ENCODE results near the gene MAD1L1. TPM values are rescaled to one million over a fixed set of nuclear protein-coding genes. Genes with fewer than 3 reads are reported as not detected.

The MAD1L1 gene
- total RNA-seq, 2 donors from 2014 or later, result 34.2 to 53.5 TPM

DNA sequence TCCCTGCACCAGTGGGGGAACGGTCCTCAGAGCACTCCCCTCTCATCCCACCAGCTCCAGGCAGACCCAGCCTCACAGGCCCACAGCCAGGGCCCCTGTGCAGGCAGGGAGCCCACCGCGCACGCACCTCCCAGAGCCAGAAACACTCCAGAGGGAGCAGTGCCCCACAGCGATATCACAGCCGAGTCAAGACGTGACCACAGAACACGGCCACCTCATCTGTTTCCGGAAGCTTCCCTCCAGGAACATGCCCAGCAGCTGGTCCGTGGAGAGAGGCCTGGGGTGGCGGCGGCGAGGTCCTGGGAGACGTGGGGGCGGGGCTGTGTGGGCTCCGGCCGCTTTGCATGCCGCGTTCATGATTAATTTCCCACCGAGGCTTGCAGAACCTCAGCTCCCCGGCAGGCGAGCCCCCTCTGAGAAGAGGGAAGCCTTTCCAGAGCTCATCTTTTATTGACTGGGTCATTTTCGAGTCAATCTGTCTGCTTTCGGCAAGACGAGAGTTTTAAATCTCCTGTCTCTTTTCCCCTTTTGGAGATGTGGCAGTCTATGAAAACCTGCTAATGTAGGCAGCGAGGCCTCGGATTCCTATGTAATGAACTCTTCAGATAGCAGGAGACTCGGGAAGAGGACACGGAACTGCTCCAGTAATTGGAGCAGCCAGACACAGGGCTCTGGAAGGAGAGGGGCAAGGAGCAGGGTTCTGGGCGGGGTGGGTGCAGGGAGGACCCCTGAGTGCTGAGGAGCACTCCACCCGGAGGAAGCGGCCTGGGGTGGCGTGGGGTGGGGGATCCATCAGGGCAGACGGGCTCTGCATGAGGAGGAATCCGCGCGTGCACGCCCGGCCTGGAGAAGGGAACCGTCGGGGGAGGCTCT is 319.9 kb downstream of the MAD1L1 start:
- DNase-seq (ENCODE audit: low spot score in 2 of 2), result no peak
- peak overlapping the region in 1 of 2 donors; percentile 82 for H3K27ac Mint-ChIP-seq
- H3K9me3 Mint-ChIP-seq, result no peaks in the 10 kb centered on the region
- no peak for ATAC-seq
- no peaks in the 10 kb centered on the region for H3K36me3 Mint-ChIP-seq

DNA sequence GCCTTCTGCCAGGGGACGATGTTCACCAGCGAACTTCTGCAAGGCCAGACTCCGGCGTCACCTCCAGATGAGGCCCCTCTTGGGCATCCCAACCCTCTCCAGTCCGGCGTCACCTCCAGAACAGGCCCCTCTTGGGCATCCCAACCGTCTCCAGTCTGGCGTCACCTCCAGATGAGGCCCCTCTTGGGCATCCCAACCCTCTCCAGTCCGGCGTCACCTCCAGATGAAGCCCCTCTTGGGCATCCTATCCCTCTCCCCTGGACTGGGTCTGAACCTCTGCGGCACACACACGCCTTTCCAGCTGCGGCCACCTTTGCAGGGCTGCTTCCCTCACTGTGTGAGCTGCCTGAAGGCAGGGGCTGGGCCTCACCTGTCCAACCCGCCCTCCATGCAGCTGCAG is 321.2 kb downstream of the MAD1L1 start:
- H3K9me3 Mint-ChIP-seq, result no peaks in the 10 kb centered on the region
- DNase-seq (ENCODE audit: low spot score in 2 of 2) (no peak), ATAC-seq (no peak)
- H3K36me3 Mint-ChIP-seq, result no peaks in the 10 kb centered on the region
- H3K27ac Mint-ChIP-seq, result no peak overlapping the region

DNA sequence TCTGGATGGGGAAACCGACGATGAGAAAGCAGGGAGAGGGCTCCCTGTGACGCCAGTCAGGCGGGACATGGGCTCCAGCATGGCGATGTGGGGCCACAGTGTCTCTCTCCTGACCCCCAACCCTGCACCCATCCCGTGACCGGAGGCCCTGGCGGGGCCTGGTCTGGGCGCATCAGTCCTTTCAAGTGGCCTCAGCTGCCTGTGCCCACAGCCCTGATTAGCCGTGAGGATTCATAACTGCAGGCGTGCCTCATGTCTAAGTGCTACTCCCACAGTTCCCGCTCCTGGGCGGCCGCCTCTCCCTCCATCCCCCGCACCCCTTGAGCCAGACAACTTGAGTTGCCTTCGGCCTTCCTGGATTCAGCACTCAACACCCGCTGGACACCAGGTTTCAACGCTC is 321.9 kb downstream of the MAD1L1 start:
- Mint-ChIP-seq H3K9me3 (no peaks in the 10 kb centered on the region), H3K27ac (peak overlapping the region in 1 of 2 donors; percentile 43), H3K36me3 (no peaks in the 10 kb centered on the region)
- ATAC-seq (no peak), DNase-seq (ENCODE audit: low spot score in 2 of 2) (no peak)

DNA sequence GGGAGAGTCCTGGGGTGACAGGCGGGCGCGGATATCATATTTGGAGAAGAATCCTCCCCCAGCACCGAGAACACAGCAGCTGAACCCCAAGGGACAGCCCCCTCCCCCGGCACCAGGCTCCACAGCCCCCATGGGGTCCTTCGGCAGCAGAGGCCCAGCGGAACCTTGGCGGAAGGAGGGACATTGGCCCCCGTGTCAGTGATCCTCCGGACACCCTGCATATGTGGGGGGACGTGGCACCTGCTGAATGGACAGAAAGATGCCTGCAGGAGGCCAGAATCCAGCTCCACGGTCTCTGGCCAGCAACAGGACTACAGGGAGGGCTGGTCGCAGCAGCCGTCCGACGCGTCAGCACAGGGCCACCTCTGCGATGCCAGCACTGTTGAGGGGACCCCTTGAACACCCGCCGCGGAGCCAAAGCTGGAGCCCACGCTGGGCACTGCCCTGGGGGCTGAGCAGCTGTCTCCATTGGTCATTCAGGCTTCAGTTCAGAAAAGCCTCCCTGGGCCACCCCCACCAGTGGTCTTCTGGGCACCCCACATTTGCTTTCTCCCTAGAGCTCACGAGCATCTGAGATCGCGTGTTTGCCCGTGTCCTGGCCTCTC is 322.6 kb downstream of the MAD1L1 start:
- H3K36me3 Mint-ChIP-seq, result no peaks in the 10 kb centered on the region
- H3K9me3 Mint-ChIP-seq, result no peaks in the 10 kb centered on the region
- no peak for DNase-seq (ENCODE audit: low spot score in 2 of 2)
- no peak for ATAC-seq
- H3K27ac Mint-ChIP-seq, result no peak overlapping the region

DNA sequence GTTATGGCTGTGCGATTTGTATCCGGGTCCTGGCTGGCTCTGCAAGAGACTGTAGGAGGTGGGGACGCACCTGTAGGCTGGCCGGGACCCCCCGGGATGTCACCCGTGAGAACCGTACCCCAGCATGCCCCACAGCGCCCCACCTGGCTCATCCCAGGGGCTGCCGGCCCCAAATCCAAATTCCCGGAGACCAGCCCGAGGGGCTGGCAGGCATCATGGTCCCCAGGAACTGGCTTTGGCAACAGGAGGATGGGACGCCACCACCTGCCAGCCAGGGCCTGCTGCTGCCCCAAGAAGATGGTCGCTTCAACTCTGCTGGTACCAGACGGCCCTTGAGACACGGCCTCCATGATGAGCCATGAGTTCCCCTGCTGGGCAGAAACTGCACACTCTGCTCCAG is 323.3 kb downstream of the MAD1L1 start:
- no peak overlapping the region for H3K27ac Mint-ChIP-seq
- no peaks in the 10 kb centered on the region for H3K36me3 Mint-ChIP-seq
- H3K9me3 Mint-ChIP-seq, result no peaks in the 10 kb centered on the region
- DNase-seq (ENCODE audit: low spot score in 2 of 2), result no peak
- ATAC-seq, result no peak

DNA sequence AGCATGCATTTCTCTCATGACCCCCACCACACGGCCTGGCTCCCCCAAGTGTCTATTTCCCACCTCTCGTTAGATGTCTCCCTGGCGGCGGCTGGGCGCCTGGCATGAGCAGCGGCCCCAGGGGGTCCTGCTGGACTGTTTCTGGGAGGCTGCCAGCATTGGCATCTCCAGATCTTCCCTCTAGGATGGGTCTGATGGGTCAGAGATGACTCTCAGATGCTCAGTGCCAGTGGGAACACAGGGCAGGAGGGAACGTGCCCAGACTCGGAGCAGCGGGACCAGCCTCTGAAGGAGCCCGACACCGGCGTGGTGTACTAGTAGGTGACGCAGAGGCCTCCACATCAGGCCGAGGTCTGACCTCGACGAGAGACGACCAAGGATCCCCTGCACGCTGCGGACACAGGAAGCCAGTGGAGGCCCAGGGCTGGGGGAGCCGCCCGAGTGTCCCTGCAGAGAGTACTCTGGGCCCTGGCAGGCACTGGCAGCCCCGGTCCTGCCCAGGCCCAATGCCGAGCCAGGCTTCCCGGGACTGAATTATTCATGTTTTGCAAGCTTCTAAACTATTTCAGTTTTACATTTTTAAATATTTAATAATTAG is 323.8 kb downstream of the MAD1L1 start:
- no peaks in the 10 kb centered on the region for H3K36me3 Mint-ChIP-seq
- H3K9me3 Mint-ChIP-seq, result no peaks in the 10 kb centered on the region
- no peak overlapping the region for H3K27ac Mint-ChIP-seq
- DNase-seq (ENCODE audit: low spot score in 2 of 2) (no peak), ATAC-seq (no peak)

DNA sequence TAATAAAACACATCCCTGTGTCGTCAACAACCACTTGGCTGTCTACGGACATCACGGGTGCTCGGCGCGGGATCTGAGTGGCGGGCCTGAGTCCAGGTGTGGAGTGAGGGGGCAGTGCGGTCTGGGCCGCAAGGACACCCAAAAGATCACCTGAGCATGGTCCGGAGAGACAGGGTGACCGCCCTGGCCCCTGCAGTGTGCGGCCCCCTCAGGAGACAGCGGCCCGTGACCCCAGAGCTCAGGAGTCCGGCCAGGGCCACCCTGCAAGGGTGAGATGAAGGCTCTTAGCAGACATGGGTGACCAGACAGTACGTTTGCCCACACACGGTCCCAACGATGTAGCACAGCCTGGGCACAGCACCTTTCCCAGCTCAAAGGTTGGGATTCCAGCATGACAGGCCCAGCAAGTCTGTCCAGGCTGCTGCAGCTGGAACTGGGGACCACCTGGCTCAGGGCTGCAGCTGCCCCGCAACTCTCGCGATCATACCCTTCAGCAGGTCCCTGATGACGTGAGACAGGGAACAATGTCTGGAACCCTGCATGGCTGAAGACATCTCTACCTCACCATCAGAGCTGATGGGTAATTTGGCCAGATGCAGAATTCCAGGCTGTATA is 324.9 kb downstream of the MAD1L1 start:
- H3K9me3 Mint-ChIP-seq, result no peaks in the 10 kb centered on the region
- H3K36me3 Mint-ChIP-seq, result no peaks in the 10 kb centered on the region
- ATAC-seq, result no peak
- no peak for DNase-seq (ENCODE audit: low spot score in 2 of 2)
- H3K27ac Mint-ChIP-seq, result no peak overlapping the region

DNA sequence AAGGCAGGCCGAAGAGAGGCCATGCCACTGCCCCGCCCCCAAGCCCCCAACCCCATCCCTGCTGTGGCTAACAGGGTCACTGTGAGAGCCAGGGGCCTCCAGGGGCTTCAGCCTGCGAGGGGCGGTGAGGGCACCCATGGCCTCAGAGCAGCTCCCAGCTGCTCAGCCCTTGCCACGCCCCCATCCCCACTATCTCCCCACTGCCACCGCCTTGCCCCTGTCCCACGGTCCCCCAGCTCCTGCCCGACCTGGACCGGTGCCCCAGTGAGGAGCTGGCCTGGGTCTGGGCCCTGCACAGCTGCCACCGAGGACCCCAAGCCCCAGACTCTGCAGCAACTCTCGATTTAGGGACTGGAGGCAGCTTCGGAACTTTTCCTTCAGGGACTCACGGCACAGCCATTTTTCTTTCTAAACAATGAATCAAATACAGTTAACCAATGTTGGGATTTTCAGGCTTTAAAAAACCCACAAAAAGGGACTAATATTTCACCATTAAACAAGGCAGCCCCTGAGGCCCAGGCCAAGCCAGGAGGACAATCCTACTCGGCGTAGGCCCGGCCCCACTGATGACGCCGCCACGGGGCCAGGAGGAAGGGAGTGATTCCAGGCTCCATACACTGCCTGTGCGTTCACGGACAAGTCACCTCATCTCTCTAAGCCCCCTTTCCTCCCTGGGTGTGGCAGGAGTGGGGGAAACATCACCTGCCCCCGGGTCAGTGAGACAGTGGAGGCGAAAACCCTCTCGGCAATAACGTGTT is 325.6 kb downstream of the MAD1L1 start:
- Mint-ChIP-seq H3K9me3 (no peaks in the 10 kb centered on the region), H3K36me3 (no peaks in the 10 kb centered on the region), H3K27ac (no peak overlapping the region)
- ATAC-seq, result no peak
- DNase-seq (ENCODE audit: low spot score in 2 of 2), result no peak

DNA sequence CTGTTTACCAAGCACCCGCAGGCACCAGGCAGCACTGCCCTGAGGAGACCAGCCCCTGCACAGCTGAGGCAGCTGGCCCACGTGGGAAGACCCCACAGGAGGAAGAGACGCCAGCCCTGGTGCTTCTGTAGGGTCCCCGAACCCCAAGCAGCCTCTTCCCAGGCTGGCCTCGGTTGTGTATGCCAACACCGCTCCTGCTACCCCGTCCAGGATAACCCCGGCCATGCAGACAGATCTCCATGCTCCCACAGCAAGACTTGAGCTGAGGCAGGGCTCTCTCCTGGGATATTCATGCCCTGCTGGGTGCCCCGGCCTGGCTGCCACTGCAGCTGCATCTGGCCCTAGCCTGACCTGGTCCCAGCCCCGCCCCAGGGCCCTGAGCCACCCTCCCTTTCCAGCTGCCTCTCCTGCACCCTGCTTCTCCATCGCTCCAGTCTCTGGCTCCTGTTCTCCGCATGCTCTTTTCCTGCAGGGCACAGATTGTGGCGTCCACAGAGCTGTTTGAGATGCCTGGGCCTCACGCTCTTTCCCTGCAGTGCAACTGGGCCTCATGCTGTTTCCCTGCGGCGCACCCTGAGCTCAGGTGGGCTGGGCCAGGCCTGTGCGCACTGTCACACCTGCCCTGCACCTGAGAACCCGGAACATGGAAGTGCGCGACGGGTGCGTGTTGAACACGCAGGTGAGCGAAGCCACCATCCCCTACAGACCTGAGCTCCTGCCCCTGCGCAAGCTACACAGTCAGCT is 326.5 kb downstream of the MAD1L1 start:
- no peak for DNase-seq (ENCODE audit: low spot score in 2 of 2)
- Mint-ChIP-seq H3K27ac (peak overlapping the region in 1 of 2 donors; percentile 68), H3K36me3 (no peaks in the 10 kb centered on the region), H3K9me3 (no peaks in the 10 kb centered on the region)
- no peak for ATAC-seq

DNA sequence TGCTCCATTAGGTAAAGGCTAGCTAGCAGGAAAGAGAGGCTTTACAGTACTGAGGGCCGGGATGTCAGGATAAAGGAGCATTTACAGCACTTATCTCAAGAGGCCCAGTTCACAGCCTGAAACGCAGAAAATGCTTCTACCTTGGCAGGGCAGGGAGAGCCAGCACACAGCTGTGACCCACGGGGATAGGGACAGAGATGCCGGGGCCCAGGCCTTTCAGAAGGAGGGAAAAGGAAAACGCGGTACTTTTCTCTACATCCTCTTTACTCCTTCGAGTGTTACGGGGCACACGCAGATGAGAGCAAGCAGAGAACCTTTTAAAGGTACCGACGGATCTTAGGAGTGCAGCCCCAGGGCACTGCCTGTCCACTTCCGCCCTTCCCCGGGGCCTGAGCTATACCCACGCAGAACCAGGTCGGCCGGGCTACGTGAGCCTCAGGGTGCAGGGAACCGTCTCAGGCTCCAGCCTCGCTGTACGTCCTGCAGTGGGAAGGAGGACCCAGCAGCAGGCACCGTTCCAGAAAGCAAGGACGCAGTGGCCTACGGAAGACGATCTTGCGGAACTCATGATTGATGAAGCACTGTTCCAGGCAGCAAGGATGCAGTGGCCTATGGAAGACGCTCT is 330.4 kb downstream of the MAD1L1 start:
- Mint-ChIP-seq H3K27ac (no peak overlapping the region), H3K36me3 (no peaks in the 10 kb centered on the region), H3K9me3 (no peaks in the 10 kb centered on the region)
- no peak for DNase-seq (ENCODE audit: low spot score in 2 of 2)
- ATAC-seq, result no peak

DNA sequence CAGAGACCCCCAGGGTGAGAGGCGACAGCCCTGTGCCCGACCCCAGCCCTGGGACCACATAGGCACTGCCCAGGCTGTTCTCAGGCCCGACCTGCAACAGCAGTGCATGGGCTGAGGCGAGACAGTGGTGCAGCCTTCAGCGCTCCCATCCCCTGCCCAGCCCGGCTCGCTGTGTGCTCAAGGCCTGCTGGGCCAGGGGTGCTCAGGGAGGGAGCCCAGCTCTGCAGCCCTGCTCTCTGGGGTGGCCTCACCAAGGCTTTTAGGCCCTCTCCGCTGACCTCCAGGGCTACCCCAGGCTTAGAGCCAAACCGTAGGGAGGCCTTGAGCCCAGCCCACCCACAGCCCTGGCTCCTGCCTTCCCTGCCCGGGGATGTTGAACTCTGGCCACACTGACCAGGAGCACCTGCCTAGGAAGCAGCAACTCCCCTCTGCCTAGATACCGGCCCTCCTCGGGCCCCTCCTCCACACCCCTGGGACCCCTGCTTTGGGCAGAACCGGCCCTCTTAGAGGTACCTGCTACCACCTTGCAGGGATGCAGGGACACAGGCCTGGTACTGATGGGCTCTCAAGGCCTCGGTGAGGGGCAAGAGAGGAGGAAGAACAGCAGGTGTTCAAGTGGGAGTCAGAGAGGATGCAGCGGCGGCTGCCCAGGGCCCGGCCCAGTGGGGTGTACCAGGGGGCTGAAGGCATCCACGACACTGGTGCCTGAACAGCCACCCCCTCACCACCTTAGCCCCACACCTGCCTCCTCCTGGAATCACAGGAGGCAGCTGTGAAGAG is 331.1 kb downstream of the MAD1L1 start:
- H3K27ac Mint-ChIP-seq, result no peak overlapping the region
- H3K36me3 Mint-ChIP-seq, result no peaks in the 10 kb centered on the region
- DNase-seq (ENCODE audit: low spot score in 2 of 2) (no peak), ATAC-seq (no peak)
- H3K9me3 Mint-ChIP-seq, result no peaks in the 10 kb centered on the region

DNA sequence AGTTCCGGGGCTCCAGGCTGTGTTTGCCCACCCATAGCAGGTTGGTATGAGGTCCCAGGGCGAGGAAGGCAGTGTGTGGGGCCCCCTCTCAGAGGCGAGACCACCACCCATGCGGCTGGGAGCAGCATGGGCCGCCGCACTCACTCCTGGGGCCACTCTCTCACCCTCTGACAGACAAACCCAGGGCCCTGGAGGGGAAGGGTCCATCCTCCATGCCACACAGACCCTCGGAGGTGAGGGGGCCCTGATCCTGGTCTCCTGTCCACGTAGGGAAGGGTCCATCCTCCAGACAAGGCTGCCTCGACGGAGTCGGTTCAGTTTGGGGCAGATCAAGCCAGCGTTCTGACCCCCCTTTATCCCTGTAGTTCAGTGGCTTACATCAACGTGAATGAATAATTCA is 331.9 kb downstream of the MAD1L1 start:
- Mint-ChIP-seq H3K27ac (no peak overlapping the region), H3K36me3 (no peaks in the 10 kb centered on the region), H3K9me3 (no peaks in the 10 kb centered on the region)
- ATAC-seq (no peak), DNase-seq (ENCODE audit: low spot score in 2 of 2) (no peak)

DNA sequence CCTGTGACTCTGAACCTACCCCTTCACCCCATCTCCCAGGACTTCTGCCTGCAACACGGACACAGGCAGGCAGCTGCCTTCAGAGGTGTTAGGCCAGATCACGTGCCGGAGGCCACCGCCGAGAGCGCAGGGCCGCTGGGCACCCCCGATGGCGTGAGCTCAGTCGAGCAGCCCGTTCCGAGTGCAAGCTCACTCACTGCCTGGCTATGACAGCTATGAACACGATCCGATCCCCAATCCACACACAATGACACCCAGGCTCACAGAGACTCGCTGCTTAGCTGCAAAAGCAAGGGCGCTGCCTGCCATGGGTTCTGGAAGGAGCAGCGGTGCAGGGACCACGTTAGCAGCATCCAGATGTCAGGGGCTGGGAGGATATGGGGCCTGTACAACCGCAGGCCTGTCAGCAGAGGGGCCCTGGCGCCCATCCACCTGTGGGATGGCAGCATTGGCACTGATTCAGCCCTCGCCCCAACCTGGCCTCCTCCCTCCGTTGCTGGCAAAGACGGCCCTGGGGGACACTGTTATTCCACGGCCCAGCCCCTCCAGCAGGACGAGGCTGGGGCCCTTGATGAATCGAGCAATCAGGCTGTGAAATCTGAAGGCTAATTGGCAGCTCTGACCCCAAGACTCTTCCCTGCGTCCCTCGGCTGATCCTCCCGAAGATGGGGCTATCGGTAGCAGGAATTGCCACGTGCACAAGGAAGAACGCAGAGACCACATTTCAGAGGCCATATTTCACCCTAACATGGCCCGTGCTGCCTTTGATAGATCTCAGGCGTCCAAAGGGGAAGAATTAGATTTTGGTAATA is 332.6 kb downstream of the MAD1L1 start:
- Mint-ChIP-seq H3K9me3 (no peaks in the 10 kb centered on the region), H3K36me3 (no peaks in the 10 kb centered on the region), H3K27ac (no peak overlapping the region)
- DNase-seq (ENCODE audit: low spot score in 2 of 2), result no peak
- ATAC-seq, result no peak

DNA sequence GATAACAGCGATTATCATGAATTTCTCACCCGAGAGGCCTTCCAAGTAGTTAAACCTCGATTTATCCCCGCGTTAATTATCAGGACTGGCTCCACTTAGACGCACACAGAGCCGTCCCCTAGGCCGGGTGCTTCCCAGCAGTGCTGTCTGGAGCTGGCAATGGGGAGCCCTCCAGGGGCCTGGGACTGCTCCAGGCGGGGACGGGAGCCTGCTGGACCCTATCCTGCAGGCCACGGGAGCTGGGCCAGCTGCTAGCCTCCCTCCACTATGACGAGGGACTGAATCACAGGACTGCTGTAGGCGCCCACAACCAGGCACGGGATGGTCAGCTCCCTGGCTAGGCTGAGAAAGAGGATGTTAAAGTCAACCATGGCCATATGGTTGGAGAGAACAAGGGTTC is 333.5 kb downstream of the MAD1L1 start:
- H3K27ac Mint-ChIP-seq, result peak overlapping the region in 1 of 2 donors; percentile 68
- H3K9me3 Mint-ChIP-seq, result no peaks in the 10 kb centered on the region
- ATAC-seq (no peak), DNase-seq (ENCODE audit: low spot score in 2 of 2) (no peak)
- no peaks in the 10 kb centered on the region for H3K36me3 Mint-ChIP-seq

Data from activated naive CD4-positive, alpha-beta T cell treated with anti-CD3 and anti-CD28 coated beads, Interleukin-2, amount 50 U/mL, for 72 hours (primary cell).